Measurements from ENCODE around the gene SLC25A52. TPM values are rescaled to one million over a fixed set of nuclear protein-coding genes. Genes with fewer than 3 reads are reported as not detected.
"Not testable (repeated sequence)": the region's sequence is repeated elsewhere in the genome, so short reads cannot be mapped to it uniquely, and the experiment has no call there.

Gene SLC25A52
- polyA plus RNA-seq, 1 donor: 0.34 TPM

GRCh38 chr18:31739651-31740050 is 21.0 kb downstream of the SLC25A52 start:
- no peak for DNase-seq

- no peak for DNase-seq
These were observed 21.9 kb downstream of the SLC25A52 start for GRCh38 chr18:31738460-31739407.

- no peak for DNase-seq
These were observed 24.1 kb downstream of the SLC25A52 start for GRCh38 chr18:31736630-31737029.

GRCh38 chr18:31731628-31732027 is 29.1 kb downstream of the SLC25A52 start:
- no peak for DNase-seq

- not testable (repeated sequence) for DNase-seq
These were observed 31.5 kb downstream of the SLC25A52 start for GRCh38 chr18:31729196-31729595.

- peak; percentile 23 for DNase-seq
These were observed 36.5 kb downstream of the SLC25A52 start for GRCh38 chr18:31723990-31724711.

GRCh38 chr18:31723639-31723989 is 37.1 kb downstream of the SLC25A52 start:
- DNase-seq: no peak

- DNase-seq: peak; percentile 78
These were observed 38.2 kb downstream of the SLC25A52 start for GRCh38 chr18:31722369-31722957.

- DNase-seq: no peak
These were observed 39.1 kb downstream of the SLC25A52 start for GRCh38 chr18:31721601-31722000.

GRCh38 chr18:31720867-31721266 is 39.8 kb downstream of the SLC25A52 start:
- DNase-seq: no peak

GRCh38 chr18:31719363-31720006 is 41.2 kb downstream of the SLC25A52 start:
- no peak for DNase-seq

- no peak for DNase-seq
These were observed 42.3 kb downstream of the SLC25A52 start for GRCh38 chr18:31718386-31718785.

- no peak for DNase-seq
These were observed 44.3 kb downstream of the SLC25A52 start for GRCh38 chr18:31716362-31716761.

- DNase-seq: no peak
These were observed 49.1 kb downstream of the SLC25A52 start for GRCh38 chr18:31711365-31712172.

- no peak for DNase-seq
These were observed 49.9 kb downstream of the SLC25A52 start for GRCh38 chr18:31710826-31711225.

Other genes with a start within 250 kb of the SLC25A52 start
- not detected for gene TTR, start 169.0 kb downstream of the SLC25A52 start, polyA plus RNA-seq (ENCODE audit: insufficient read length)
- 11.6 TPM for gene B4GALT6, start 76.3 kb downstream of the SLC25A52 start, polyA plus RNA-seq (ENCODE audit: insufficient read length)
- gene TRAPPC8, start 182.2 kb upstream of the SLC25A52 start, polyA plus RNA-seq (ENCODE audit: insufficient read length): 30.9 TPM